ENCODE results near the gene EFL1.

GRCh38 chr15:82263350-82263749 is 816 bp upstream of the EFL1 start:
- TF ChIP-seq GATA2 (IDR thresholded peaks at IDR 0.05; ENCODE audit: low read depth, low read length): no peak
- TF ChIP-seq GATA3 (IDR thresholded peaks at IDR 0.05; ENCODE audit: low read depth, low read length): no peak
